ENCODE measurements around the gene UBASH3B.

The UBASH3B gene

GRCh38 chr11:122633219-122633829 lies 22.2 kb upstream of the UBASH3B start:
- no peak overlapping the region for H3K4me3 ChIP-seq (replicated peaks in 1 of 2; ENCODE audit: low read depth in 2 of 2, low read length in 2 of 2)
- DNase-seq (ENCODE audit: low read depth in 2 of 2): peak; percentile 77 to 86
- peak; percentile 62 for TF ChIP-seq CTCF (IDR thresholded peaks at IDR 0.05; ENCODE audit: low read depth, low read length)

DNA sequence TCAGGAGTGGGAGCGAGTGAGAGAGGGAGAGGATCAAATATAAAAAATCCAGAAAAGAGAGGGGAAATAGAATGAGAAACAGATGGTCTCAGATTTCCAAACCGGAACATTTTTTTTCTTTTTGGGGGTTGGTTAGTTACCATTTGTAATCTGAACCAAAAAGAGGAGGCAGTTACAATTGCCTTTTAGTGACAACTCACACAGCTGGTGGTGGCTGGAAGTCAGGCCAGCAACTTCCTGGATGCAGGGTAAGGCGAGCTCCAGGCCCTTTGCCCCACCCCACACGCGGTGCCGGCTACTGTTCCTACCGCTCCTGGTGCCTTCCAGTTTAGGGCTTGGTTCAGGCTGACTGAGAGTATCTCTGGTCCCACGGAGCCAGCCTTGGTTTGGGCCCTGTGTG lies 21.0 kb upstream of the UBASH3B start:
- peak in 1 of 2 donors; percentile 60 for DNase-seq (ENCODE audit: low read depth in 2 of 2)
- no peak for TF ChIP-seq CTCF (IDR thresholded peaks at IDR 0.05; ENCODE audit: low read depth, low read length)
- H3K4me3 ChIP-seq (replicated peaks in 1 of 2; ENCODE audit: low read depth in 2 of 2, low read length in 2 of 2): no peak overlapping the region

DNA sequence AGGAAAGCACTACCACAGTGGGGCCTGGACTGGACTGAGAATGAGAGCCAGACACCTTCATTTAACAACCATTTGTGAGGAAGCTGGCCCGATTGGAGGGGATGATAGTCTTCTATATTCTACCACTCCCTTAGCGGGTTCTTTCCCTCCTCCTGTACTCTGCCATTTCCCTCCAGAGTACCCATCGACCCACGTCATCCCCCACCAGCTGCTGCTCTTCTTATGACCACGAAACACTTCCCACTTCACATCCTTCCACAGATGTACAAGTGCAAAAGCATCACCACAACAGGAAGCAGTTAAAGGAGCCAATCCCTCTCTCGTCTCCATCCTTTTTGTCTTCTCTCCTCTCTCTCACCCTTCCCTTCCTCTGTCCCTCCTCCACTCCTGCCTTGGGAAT lies 18.0 kb upstream of the UBASH3B start:
- no peak for TF ChIP-seq CTCF (IDR thresholded peaks at IDR 0.05; ENCODE audit: low read depth, low read length)
- DNase-seq (ENCODE audit: low read depth in 2 of 2): no peak
- no peak overlapping the region for H3K4me3 ChIP-seq (replicated peaks in 1 of 2; ENCODE audit: low read depth in 2 of 2, low read length in 2 of 2)

DNA sequence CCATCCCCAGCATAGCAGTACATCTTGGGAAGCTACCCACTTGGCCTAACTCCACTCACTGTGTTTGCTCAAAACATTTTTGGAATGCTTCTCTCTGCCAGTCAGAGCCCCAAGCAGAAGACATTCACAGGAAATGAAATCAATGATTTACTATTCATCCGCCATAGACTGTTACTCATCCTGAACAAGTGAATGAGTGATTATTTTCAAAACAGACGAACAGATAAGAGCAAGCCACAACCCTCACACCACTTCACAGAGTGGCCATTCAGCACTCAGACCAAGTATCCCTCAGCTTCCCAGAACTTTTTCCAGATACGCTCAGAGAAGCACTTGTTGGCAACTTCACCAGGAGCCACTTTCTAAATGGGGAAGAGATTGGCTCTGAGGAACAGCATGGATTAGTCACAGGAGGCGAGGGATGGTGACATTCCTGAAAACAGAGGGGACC lies 13.0 kb upstream of the UBASH3B start:
- H3K4me3 ChIP-seq (replicated peaks in 1 of 2; ENCODE audit: low read depth in 2 of 2, low read length in 2 of 2): no peak overlapping the region
- TF ChIP-seq CTCF (IDR thresholded peaks at IDR 0.05; ENCODE audit: low read depth, low read length): no peak
- peak; percentile 76 to 93 for DNase-seq (ENCODE audit: low read depth in 2 of 2)

DNA sequence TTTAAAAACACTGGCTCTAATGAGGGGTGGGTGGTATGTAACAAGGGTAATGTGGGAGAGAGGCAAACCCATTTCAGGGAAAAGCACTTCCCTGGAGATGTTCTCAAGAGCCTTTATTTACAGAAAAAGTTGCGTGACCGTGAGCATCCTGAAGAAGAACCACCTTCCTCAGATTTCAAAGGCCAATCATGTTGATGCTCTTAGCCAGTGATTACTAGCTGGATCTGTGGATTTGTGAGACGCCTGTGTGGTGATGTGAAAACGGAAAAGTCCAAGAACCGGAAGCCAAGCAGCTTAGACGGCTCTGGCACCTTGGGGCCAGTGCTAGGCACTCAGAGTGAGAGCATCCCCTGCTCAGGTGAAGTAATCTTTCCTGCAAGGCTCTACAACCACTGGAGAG lies 12.6 kb upstream of the UBASH3B start:
- DNase-seq (ENCODE audit: low read depth in 2 of 2): peak in 1 of 2 donors; percentile 65
- no peak overlapping the region for H3K4me3 ChIP-seq (replicated peaks in 1 of 2; ENCODE audit: low read depth in 2 of 2, low read length in 2 of 2)
- TF ChIP-seq CTCF (IDR thresholded peaks at IDR 0.05; ENCODE audit: low read depth, low read length): no peak

DNA sequence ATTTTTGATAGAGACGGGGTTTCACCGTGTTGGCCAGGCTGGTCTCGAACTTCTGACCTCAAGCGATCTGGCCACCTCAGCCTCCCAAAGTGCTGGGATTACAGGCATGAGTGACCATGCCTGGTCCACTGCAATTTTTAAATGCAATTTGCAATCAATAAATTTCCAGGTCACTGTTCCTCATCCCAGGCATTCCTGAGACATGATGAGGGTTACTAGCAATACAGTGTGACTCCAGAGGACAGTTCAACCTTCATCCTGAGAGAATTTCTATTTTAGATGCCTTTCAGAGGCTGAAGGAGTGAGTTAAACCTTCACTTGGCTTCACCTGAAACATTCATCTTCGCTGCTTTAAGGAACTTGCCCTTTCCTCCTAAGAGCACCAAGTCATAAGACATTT lies 9.7 kb upstream of the UBASH3B start:
- no peak overlapping the region for H3K4me3 ChIP-seq (replicated peaks in 1 of 2; ENCODE audit: low read depth in 2 of 2, low read length in 2 of 2)
- TF ChIP-seq CTCF (IDR thresholded peaks at IDR 0.05; ENCODE audit: low read depth, low read length): no peak
- DNase-seq (ENCODE audit: low read depth in 2 of 2): no peak

All from cardiac fibroblast (primary cell).